ENCODE measurements around the gene IGLL5. TPM values are rescaled to one million over a fixed set of nuclear protein-coding genes. Genes with fewer than 3 reads are reported as not detected.

IGLL5 gene
- total and polyA plus RNA-seq, 2 donors (not counting 1 experiment from before 2014, with no cell fraction given) = not detected

DNA sequence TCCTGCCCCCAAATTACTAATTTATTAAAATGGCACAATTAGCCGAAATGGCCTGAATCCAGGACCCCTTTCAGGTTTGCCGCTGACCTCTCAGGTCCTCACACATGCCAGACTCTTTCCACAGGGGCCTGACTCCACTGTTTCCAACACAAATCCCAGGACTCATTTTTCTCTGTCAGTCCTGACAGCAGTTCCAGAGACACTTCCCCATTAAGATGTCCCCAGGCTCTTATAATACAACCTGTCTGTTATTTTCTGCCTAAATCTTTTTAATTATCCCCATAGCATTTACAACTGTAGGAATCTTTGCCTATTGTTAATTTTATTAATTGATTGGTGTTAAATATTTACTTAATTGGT lies 9.4 kb upstream of the IGLL5 start:
- H3K36me3 ChIP-seq (ENCODE audit: control insufficient read depth, insufficient read depth, low read length) = no peaks in the 10 kb centered on the region
- H3K27ac ChIP-seq (ENCODE audit: insufficient read depth, low read length) = no peak overlapping the region
- H4K20me1 ChIP-seq (ENCODE audit: control insufficient read depth, extremely low read depth, insufficient read depth, low read length) = no peaks in the 10 kb centered on the region
- no peaks in the 10 kb centered on the region for H3K4me1 ChIP-seq (ENCODE audit: control insufficient read depth, extremely low read depth, insufficient read depth, low read length)
- H3K27me3 ChIP-seq (ENCODE audit: control insufficient read depth, insufficient read depth, low read length) = no peaks in the 10 kb centered on the region
- H3K9me3 ChIP-seq (ENCODE audit: control insufficient read depth, insufficient read depth, low read depth, low read length) = no peaks in the 10 kb centered on the region
- no peak overlapping the region for H3K4me3 ChIP-seq (replicated peaks in 1 of 4; ENCODE audit: control extremely low read depth in 1 of 4, insufficient read depth in 1 of 4, low read depth in 3 of 4, low read length in 4 of 4)
- no peak for DNase-seq (ENCODE audit: low read depth in 2 of 2)
- no peak overlapping the region for H2AFZ ChIP-seq (ENCODE audit: low read length)
- H3K4me2 ChIP-seq (ENCODE audit: extremely low read depth, insufficient read depth, low read length) = no peak overlapping the region
- no peak overlapping the region for H3K9ac ChIP-seq (ENCODE audit: insufficient read depth, low read length)
- no peaks in the 10 kb centered on the region for H3K79me2 ChIP-seq (ENCODE audit: control insufficient read depth, insufficient read depth, low read length)
- TF ChIP-seq, protein P1, sequence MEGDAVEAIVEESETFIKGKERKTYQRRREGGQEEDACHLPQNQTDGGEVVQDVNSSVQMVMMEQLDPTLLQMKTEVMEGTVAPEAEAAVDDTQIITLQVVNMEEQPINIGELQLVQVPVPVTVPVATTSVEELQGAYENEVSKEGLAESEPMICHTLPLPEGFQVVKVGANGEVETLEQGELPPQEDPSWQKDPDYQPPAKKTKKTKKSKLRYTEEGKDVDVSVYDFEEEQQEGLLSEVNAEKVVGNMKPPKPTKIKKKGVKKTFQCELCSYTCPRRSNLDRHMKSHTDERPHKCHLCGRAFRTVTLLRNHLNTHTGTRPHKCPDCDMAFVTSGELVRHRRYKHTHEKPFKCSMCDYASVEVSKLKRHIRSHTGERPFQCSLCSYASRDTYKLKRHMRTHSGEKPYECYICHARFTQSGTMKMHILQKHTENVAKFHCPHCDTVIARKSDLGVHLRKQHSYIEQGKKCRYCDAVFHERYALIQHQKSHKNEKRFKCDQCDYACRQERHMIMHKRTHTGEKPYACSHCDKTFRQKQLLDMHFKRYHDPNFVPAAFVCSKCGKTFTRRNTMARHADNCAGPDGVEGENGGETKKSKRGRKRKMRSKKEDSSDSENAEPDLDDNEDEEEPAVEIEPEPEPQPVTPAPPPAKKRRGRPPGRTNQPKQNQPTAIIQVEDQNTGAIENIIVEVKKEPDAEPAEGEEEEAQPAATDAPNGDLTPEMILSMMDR (conservative IDR thresholded peaks at IDR 0.05 in 1 of 2, IDR thresholded peaks at IDR 0.05 in 1 of 2; ENCODE audit: low read depth in 1 of 2, low read length in 2 of 2) = no peak
- no peak for TF ChIP-seq EZH2 (IDR thresholded peaks at IDR 0.05; ENCODE audit: low read length, missing control alignments)

DNA sequence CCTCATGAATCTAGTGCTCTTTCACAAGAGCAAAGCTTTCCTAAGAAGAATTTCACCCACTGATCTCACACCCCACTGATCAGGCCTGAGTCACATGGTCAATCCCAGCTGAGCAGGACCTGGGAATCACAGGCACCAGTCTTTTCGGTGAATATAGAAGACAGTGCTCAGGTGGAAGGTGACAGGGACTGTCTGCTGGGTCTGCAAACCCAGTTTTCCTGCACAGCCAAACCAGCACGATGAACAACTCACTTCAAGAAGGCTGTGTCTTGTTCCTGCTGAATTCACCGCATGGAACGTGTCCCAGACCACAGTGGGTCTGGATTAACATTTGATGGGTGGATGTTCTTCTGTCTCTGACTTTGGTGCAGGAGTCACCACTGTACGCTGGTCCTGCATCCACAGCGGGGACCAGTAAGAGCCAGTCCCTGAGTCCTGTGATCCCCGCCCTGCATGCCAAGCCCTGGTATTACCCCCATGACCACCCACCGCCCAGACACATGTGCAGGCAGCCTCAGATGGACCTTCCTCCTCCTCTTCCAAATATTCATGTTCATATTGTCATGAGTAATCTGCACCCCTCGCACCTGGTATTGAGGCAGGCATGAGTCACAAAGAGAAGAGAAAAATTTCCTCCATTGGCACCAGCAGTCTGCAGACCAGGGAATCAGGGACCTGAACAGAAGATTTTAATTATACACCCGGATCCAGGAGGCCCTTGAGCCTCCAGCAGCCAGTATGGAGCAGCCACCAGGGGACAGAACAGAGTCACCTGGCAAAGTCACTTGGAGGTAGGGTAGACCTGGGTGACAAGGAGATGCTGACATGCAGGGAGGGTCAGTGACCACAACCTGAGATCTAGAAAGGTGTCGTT lies 8.6 kb upstream of the IGLL5 start:
- Histone ChIP-seq H2AFZ (ENCODE audit: low read length) (no peak overlapping the region), H3K9me3 (ENCODE audit: control insufficient read depth, insufficient read depth, low read depth, low read length) (no peaks in the 10 kb centered on the region), H4K20me1 (ENCODE audit: control insufficient read depth, extremely low read depth, insufficient read depth, low read length) (no peaks in the 10 kb centered on the region), H3K36me3 (ENCODE audit: control insufficient read depth, insufficient read depth, low read length) (no peaks in the 10 kb centered on the region), H3K9ac (ENCODE audit: insufficient read depth, low read length) (no peak overlapping the region), H3K4me1 (ENCODE audit: control insufficient read depth, extremely low read depth, insufficient read depth, low read length) (no peaks in the 10 kb centered on the region), H3K4me3 (replicated peaks in 1 of 4; ENCODE audit: control extremely low read depth in 1 of 4, insufficient read depth in 1 of 4, low read depth in 3 of 4, low read length in 4 of 4) (no peak overlapping the region), H3K4me2 (ENCODE audit: extremely low read depth, insufficient read depth, low read length) (no peak overlapping the region), H3K27ac (ENCODE audit: insufficient read depth, low read length) (no peak overlapping the region), H3K79me2 (ENCODE audit: control insufficient read depth, insufficient read depth, low read length) (no peaks in the 10 kb centered on the region), H3K27me3 (ENCODE audit: control insufficient read depth, insufficient read depth, low read length) (no peaks in the 10 kb centered on the region)
- no peak for DNase-seq (ENCODE audit: low read depth in 2 of 2)
- no peak for TF ChIP-seq EZH2 (IDR thresholded peaks at IDR 0.05; ENCODE audit: low read length, missing control alignments)
- TF ChIP-seq, protein P1 (conservative IDR thresholded peaks at IDR 0.05 in 1 of 2, IDR thresholded peaks at IDR 0.05 in 1 of 2; ENCODE audit: low read depth in 1 of 2, low read length in 2 of 2) = no peak

DNA sequence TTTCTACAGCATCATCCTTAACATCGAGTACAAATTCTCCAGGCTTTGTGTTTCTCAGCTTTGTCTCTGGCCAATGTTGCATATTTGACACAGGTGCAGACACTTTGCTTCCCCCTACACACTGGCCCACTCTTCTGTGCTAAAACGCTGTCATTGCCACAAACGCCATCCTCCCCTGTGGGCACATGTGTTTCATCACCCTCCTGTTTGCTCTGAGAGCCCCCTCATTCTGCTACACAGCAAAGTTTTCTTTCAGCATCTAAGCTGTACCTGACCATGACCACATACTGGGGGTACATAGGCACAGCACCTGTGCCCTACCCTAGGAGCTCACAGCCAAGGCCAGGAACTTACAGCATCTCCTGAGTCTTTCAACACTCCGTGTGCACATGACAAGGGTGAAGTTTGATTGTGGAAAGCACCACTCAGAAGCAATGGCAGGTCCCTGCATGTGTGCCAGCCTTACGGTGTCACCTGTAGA lies 7.9 kb upstream of the IGLL5 start:
- no peaks in the 10 kb centered on the region for H3K27me3 ChIP-seq (ENCODE audit: control insufficient read depth, insufficient read depth, low read length)
- no peaks in the 10 kb centered on the region for H4K20me1 ChIP-seq (ENCODE audit: control insufficient read depth, extremely low read depth, insufficient read depth, low read length)
- H3K9me3 ChIP-seq (ENCODE audit: control insufficient read depth, insufficient read depth, low read depth, low read length) = no peaks in the 10 kb centered on the region
- H2AFZ ChIP-seq (ENCODE audit: low read length) = no peak overlapping the region
- no peak overlapping the region for H3K4me2 ChIP-seq (ENCODE audit: extremely low read depth, insufficient read depth, low read length)
- no peaks in the 10 kb centered on the region for H3K79me2 ChIP-seq (ENCODE audit: control insufficient read depth, insufficient read depth, low read length)
- H3K4me1 ChIP-seq (ENCODE audit: control insufficient read depth, extremely low read depth, insufficient read depth, low read length) = no peaks in the 10 kb centered on the region
- TF ChIP-seq, protein P1 (conservative IDR thresholded peaks at IDR 0.05 in 1 of 2, IDR thresholded peaks at IDR 0.05 in 1 of 2; ENCODE audit: low read depth in 1 of 2, low read length in 2 of 2) = no peak
- no peak for TF ChIP-seq EZH2 (IDR thresholded peaks at IDR 0.05; ENCODE audit: low read length, missing control alignments)
- no peak overlapping the region for H3K9ac ChIP-seq (ENCODE audit: insufficient read depth, low read length)
- H3K36me3 ChIP-seq (ENCODE audit: control insufficient read depth, insufficient read depth, low read length) = no peaks in the 10 kb centered on the region
- H3K27ac ChIP-seq (ENCODE audit: insufficient read depth, low read length) = no peak overlapping the region
- no peak overlapping the region for H3K4me3 ChIP-seq (replicated peaks in 1 of 4; ENCODE audit: control extremely low read depth in 1 of 4, insufficient read depth in 1 of 4, low read depth in 3 of 4, low read length in 4 of 4)
- no peak for DNase-seq (ENCODE audit: low read depth in 2 of 2)

All from fibroblast of lung (primary cell).